ENCODE data around the gene OTUB1. TPM values are rescaled to one million over a fixed set of nuclear protein-coding genes. Genes with fewer than 3 reads are reported as not detected.

The OTUB1 gene
- total RNA-seq = 44.6 and 45.5 TPM in 2 replicates

GRCh38 chr11:63986156-63986931 is at the start of gene OTUB1:
Gene OTUB1 (plus strand): TSS chr11:63986438. CDS start chr11:63986457, 19 bp downstream.

GRCh38 chr11:63938479-63939396 is 47.5 kb upstream of the OTUB1 start, which contains the start of gene NAA40:
Gene NAA40 (plus strand): TSS chr11:63939002. CDS start chr11:63939097, 95 bp downstream.

GRCh38 chr11:63974259-63975143 is 11.7 kb upstream of the OTUB1 start, which contains the start of gene COX8A:
Gene COX8A (plus strand): TSS chr11:63974620. CDS start chr11:63974681, 61 bp downstream.

GRCh38 chr11:64035576-64035975 is 49.3 kb downstream of the OTUB1 start, which contains the start of gene FLRT1:
Gene FLRT1 (plus strand): TSS chr11:64035931. CDS start chr11:64116268, 80,337 bp downstream.

Other genes starting within 250 kb of the OTUB1 start
- gene ZFTA, start 217.7 kb upstream of the OTUB1 start, total RNA-seq = 17.3 and 28.0 TPM in 2 replicates
- gene SPINDOC, start 173.0 kb upstream of the OTUB1 start, total RNA-seq = 6.3 and 6.8 TPM in 2 replicates
- gene MARK2, start 147.3 kb upstream of the OTUB1 start, total RNA-seq = 5.1 and 5.2 TPM in 2 replicates
- 3.5 and 4.9 TPM in 2 replicates for gene RCOR2, start 69.3 kb upstream of the OTUB1 start, total RNA-seq
- gene NAA40, start 47.4 kb upstream of the OTUB1 start, total RNA-seq = 7.4 and 8.6 TPM in 2 replicates
- 313 and 411 TPM in 2 replicates for gene COX8A, start 11.8 kb upstream of the OTUB1 start, total RNA-seq
- 0.09 and 0.16 TPM in 2 replicates for gene FLRT1, start 49.5 kb downstream of the OTUB1 start, total RNA-seq
- gene MACROD1, start 179.7 kb downstream of the OTUB1 start, total RNA-seq = 16.9 and 17.7 TPM in 2 replicates
- gene STIP1, start 199.7 kb downstream of the OTUB1 start, total RNA-seq = 87.2 and 125 TPM in 2 replicates
- 2.0 and 3.3 TPM in 2 replicates for gene FERMT3, start 220.3 kb downstream of the OTUB1 start, total RNA-seq
- 29.6 and 35.1 TPM in 2 replicates for gene TRPT1, start 239.7 kb downstream of the OTUB1 start, total RNA-seq
- 37.1 and 57.7 TPM in 2 replicates for gene NUDT22, start 239.8 kb downstream of the OTUB1 start, total RNA-seq
- gene DNAJC4, start 244.1 kb downstream of the OTUB1 start, total RNA-seq = 9.1 and 11.7 TPM in 2 replicates
- gene VEGFB, start 248.1 kb downstream of the OTUB1 start, total RNA-seq = 21.6 and 22.1 TPM in 2 replicates

All from bronchial smooth muscle cell (primary cell).